Measurements from ENCODE around the gene PECR.

- TF ChIP-seq, protein P1, sequence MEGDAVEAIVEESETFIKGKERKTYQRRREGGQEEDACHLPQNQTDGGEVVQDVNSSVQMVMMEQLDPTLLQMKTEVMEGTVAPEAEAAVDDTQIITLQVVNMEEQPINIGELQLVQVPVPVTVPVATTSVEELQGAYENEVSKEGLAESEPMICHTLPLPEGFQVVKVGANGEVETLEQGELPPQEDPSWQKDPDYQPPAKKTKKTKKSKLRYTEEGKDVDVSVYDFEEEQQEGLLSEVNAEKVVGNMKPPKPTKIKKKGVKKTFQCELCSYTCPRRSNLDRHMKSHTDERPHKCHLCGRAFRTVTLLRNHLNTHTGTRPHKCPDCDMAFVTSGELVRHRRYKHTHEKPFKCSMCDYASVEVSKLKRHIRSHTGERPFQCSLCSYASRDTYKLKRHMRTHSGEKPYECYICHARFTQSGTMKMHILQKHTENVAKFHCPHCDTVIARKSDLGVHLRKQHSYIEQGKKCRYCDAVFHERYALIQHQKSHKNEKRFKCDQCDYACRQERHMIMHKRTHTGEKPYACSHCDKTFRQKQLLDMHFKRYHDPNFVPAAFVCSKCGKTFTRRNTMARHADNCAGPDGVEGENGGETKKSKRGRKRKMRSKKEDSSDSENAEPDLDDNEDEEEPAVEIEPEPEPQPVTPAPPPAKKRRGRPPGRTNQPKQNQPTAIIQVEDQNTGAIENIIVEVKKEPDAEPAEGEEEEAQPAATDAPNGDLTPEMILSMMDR (IDR thresholded peaks at IDR 0.05): no peak
- TF ChIP-seq POLR2A (IDR thresholded peaks at IDR 0.05): no peak
Measured at GRCh38 chr2:216056739-216057138, 24.9 kb downstream of the PECR start.
